ENCODE data around the gene ABTB2. TPM values are rescaled to one million over a fixed set of nuclear protein-coding genes. Genes with fewer than 3 reads are reported as not detected.
A peak's percentile ranks its signal among the peaks of the same experiment; 100 is the strongest.

The ABTB2 gene
- polyA plus RNA-seq, 1 experiment, result 6.3 TPM

DNA sequence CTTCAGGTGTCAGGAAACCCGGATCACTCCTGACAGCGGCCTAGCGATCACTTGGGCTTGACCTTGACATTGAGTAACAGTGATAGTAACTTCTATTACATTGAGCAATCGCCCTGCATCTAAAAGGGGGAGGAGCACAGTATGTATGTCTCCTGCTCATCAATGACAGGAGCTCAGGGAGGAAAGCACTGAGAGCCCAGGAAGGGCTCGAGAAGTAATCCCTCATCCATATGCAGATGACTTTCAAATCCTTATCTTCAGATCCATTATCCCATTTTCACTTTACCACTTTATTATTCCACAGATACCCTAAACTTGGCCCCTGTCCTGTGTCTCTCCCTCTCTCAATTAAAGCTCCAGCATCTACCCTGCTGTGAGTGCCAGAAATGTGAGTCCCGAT lies 47.8 kb downstream of the ABTB2 start:
- TF ChIP-seq CTCF (IDR thresholded peaks at IDR 0.05; ENCODE audit: insufficient read depth, low read depth, low read length), result no peak
- no peaks in the 10 kb centered on the region for H3K36me3 ChIP-seq (ENCODE audit: control insufficient read depth, insufficient read depth, low read length)
- ChIA-PET CTCF (interaction anchor here (1.8 kb wide), 1 partner anchor 136 kb away, joined by 4 read pairs; no protein-coding TSS in a partner anchor), POLR2A (no interaction called here)
- H3K27me3 ChIP-seq (ENCODE audit: control insufficient read depth, insufficient read depth, low read length), result no peaks in the 10 kb centered on the region
- DNase-seq (ENCODE audit: low read depth), result no peak
- H3K4me3 ChIP-seq (ENCODE audit: low read depth, low read length), result no peak overlapping the region

DNA sequence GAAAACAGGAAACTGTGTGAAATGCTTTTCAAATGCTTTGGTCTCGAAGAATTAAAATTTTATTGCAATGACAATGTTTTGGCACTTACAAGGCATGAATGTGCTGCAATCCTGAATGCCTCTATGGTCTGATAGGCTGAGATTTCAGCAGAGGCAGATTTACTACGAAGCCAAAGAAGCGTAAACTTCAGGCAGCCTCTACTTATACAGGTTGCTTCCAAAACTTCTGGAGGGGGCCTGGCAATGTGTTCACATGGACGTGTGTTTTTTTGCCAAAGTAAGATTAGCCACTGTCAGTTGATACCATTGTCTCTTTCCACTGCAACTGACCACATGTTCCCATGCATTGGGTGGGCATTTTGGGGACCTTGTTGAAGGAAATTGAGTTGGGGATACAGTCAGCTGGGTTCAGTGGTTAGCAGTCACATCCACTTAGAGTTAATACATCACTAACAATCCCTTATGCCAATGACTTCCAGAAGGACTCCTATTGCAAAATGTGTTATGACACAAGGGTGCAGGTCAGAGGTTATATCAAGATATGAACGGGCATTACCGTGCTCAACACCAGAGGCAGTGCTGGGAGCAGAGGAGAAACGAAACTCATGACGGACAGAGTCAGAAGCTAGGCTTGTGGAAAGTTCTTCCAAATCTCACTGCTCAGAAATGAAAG lies 48.8 kb downstream of the ABTB2 start:
- no peaks in the 10 kb centered on the region for H3K36me3 ChIP-seq (ENCODE audit: control insufficient read depth, insufficient read depth, low read length)
- no peak for TF ChIP-seq CTCF (IDR thresholded peaks at IDR 0.05; ENCODE audit: insufficient read depth, low read depth, low read length)
- POLR2A ChIA-PET, result interaction anchor here (0.6 kb wide), 1 partner anchor 14 kb away, joined by 16 read pairs; no protein-coding TSS in a partner anchor
- no peak for DNase-seq (ENCODE audit: low read depth)
- no peak overlapping the region for H3K4me3 ChIP-seq (ENCODE audit: low read depth, low read length)
- CTCF ChIA-PET, result interaction anchor here (1.7 to 1.8 kb wide), 2 partner anchors 49 to 135 kb away, joined by 4 to 6 read pairs; partner anchors contain the start of gene ABTB2
- H3K27me3 ChIP-seq (ENCODE audit: control insufficient read depth, insufficient read depth, low read length), result no peaks in the 10 kb centered on the region

DNA sequence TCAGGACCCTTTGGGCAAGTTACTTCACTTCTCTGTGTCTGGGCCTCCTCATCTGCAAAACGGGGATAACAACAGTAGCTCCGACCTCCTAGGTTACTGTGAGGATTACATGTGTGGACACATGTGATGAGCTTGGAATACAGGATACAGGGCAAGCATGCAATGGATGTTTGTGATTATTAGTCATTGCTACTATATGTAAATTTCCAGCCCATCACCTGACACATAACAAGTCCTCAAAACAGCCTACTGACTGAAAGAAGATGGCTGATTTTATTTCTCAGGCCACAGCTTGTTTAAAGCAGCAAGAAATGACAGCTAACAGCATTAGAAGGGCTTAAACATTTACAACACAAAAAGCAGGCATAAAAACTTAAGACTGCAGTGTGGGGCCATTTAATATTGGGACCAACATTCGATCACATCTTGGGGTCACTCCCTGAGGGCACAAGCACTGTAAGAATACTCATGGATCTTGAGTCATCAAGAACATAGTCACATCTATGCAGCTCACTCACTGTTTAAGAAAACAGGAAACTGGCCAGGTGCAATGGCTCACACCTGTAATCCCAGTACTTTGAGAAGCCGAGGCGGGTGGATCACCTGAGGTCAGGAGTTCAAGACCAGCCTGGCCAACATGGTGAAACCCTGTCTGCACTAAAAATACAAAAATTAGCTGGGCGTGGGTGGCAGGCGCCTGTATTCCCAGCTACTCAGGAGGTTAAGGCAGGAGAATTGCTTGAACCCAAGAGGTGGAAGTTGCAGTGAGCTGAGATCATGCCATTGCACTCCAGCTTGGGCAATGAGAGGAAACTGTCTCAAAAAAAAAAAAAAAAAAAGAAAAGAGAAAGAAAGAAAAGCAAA lies 49.5 kb downstream of the ABTB2 start:
- Histone ChIP-seq H3K27me3 (ENCODE audit: control insufficient read depth, insufficient read depth, low read length) (no peaks in the 10 kb centered on the region), H3K4me3 (ENCODE audit: low read depth, low read length) (no peak overlapping the region), H3K36me3 (ENCODE audit: control insufficient read depth, insufficient read depth, low read length) (no peaks in the 10 kb centered on the region)
- no peak for TF ChIP-seq CTCF (IDR thresholded peaks at IDR 0.05; ENCODE audit: insufficient read depth, low read depth, low read length)
- CTCF ChIA-PET, result interaction anchor here (1.1 to 1.8 kb wide), 3 partner anchors 39 to 134 kb away, joined by 3 to 6 read pairs (median 4); partner anchors contain the start of gene ABTB2
- no peak for DNase-seq (ENCODE audit: low read depth)
- POLR2A ChIA-PET, result interaction anchor here (0.6 kb wide), 1 partner anchor 15 kb away, joined by 16 read pairs; no protein-coding TSS in a partner anchor

- no peak for TF ChIP-seq CTCF (IDR thresholded peaks at IDR 0.05; ENCODE audit: insufficient read depth, low read depth, low read length)
- Histone ChIP-seq H3K36me3 (ENCODE audit: control insufficient read depth, insufficient read depth, low read length) (no peaks in the 10 kb centered on the region), H3K4me3 (ENCODE audit: low read depth, low read length) (no peak overlapping the region), H3K27me3 (ENCODE audit: control insufficient read depth, insufficient read depth, low read length) (no peaks in the 10 kb centered on the region)
- ChIA-PET CTCF (no interaction called here), POLR2A (no interaction called here)
- no peak for DNase-seq (ENCODE audit: low read depth)
These were observed 52.0 kb downstream of the ABTB2 start for GRCh38 chr11:34305780-34306179.

DNA sequence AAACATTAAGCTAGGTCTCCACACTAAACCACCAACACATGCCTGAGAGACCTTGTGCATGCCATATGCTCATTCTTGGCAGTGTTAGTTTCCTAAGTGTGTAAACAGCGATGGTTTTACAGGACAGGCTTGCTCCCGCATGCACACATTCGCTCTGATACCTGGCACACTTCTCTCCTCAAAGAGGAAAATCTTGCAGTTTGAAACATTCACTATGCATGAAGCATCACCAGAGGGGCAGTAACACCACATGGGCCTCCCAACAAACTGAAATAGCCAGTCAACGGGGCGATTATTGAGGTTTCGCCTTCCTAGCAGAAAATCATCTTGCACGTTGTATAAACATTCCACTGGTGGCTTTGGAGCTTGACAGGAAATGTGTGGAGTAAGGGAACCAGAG lies 52.6 kb downstream of the ABTB2 start:
- ChIA-PET CTCF (no interaction called here), POLR2A (no interaction called here)
- Histone ChIP-seq H3K36me3 (ENCODE audit: control insufficient read depth, insufficient read depth, low read length) (no peaks in the 10 kb centered on the region), H3K4me3 (ENCODE audit: low read depth, low read length) (no peak overlapping the region), H3K27me3 (ENCODE audit: control insufficient read depth, insufficient read depth, low read length) (no peaks in the 10 kb centered on the region)
- DNase-seq (ENCODE audit: low read depth), result peak; percentile 16
- TF ChIP-seq CTCF (IDR thresholded peaks at IDR 0.05; ENCODE audit: insufficient read depth, low read depth, low read length), result no peak

Measured in BJ (cell line).